HG03175 (cell line): ENCODE results near the gene MREG.

Experiments used
- ATAC-seq: cut with Tn5 transposase; IDR thresholded peaks from one replicate; pipeline ENCODE4 v1.9.1; 2021; ENCODE audit warnings: mild to moderate bottlenecking, moderate library complexity; ENCODE audit not compliant: unreplicated experiment

MREG gene

DNA sequence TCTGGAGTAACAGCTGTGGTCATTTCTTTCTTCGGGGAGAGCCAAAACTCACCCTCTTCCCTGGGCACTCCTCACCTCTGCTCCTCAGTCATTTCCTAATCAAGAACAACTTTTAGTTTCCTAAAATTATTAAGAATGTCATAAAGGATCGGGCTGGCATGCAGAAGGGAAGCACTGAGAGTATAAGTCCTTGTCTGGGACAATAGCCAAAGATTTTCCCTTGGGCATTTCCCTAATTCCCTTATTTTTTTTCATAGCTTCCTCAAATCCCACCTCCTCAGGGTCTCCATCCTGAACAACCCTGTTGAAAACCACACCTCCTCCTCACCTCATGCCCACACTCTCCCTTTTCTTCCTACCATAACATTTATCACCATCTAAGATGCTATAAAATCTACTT is 115.0 kb downstream of the MREG start:
- no peak for ATAC-seq

DNA sequence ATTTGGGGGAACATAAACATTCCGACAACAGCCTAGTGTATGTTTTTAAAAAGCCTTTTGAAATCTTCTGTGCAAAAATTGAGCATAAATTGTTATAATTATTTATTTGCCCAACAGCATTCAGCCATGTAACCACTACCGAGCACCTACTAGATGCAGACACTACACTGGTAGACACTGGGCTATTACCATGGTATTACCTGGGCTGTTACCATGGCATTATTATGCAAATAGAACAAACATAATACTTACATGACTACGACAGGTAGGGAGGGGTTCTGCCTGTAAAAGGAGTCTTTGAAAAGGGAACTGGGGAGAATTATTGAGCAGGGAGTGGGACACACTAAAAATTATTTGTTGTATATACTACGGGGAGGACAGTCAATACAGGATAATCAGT is 116.4 kb downstream of the MREG start:
- no peak for ATAC-seq

DNA sequence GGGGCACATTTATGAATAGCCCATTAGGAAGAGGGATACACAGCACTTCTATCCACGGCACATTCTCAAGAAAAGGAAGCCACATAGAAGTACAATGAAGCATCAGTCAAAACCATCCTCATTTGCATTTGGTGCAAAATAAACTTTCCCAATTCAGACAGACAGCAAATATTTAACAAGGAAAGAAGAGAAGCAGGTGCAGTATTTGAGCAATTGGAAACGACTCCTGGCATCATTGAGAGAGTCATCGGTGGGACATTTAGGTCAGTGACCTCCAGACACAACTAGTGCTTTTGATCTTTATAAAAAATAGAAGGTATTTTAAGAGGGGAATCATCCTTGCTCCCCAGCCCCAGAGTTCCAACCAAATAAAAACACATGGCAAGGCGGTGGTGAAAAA is 118.0 kb downstream of the MREG start:
- no peak for ATAC-seq
